HepG2 (cell line): ENCODE measurements around the gene GLRB. TPM values are rescaled to one million over a fixed set of nuclear protein-coding genes. Genes with fewer than 3 reads are reported as not detected.

ENCODE experiments used
- FOXO1 ChIP-seq: sonication (generic); formaldehyde crosslinking; IDR thresholded peaks from 2 replicates; pipeline ENCODE4 v1.4.0; 2020; ENCODE audit warnings: missing genetic modification reagents
- KLF12 ChIP-seq: sonication (generic); formaldehyde crosslinking; IDR thresholded peaks from 2 replicates; pipeline ENCODE4 v1.4.0; 2020; ENCODE audit warnings: missing genetic modification reagents, borderline replicate concordance
- KLF13 ChIP-seq: sonication (generic); formaldehyde crosslinking; IDR thresholded peaks from 2 replicates; pipeline ENCODE4 v1.4.0; 2020; ENCODE audit warnings: mild to moderate bottlenecking, missing genetic modification reagents
- MAFF ChIP-seq: IDR thresholded peaks from 2 replicates; pipeline ENCODE4 v1.6.1; 2011; ENCODE audit warnings: low read depth, low read length, improper control_type of control experiment
- NONO ChIP-seq, 2 experiments: fragments of 450-650 bp in 1 of 2; sonication (generic) in 1 of 2; formaldehyde crosslinking in 1 of 2; IDR thresholded peaks in 1 of 2; conservative IDR thresholded peaks in 1 of 2; 2 replicates each; pipeline versions ENCODE4 v1.6.1 to v1.8.0; 2017 to 2022; ENCODE audit warnings: mild to moderate bottlenecking in 1 of 2, missing genetic modification reagents in 1 of 2, moderate library complexity in 1 of 2
- RFX3 ChIP-seq: IDR thresholded peaks from 2 replicates; pipeline ENCODE4 v1.6.1; 2016; ENCODE audit warnings: missing biosample characterization, missing genetic modification reagents
- RFX5 ChIP-seq: IDR thresholded peaks from 2 replicates; pipeline ENCODE4 v1.6.1; 2011; ENCODE audit warnings: low read depth, low read length, improper control_type of control experiment
- SIN3A ChIP-seq: IDR thresholded peaks from 2 replicates; pipeline ENCODE4 v1.6.1; 2011; ENCODE audit warnings: low read depth, mild to moderate bottlenecking, control low read depth, low read length, borderline replicate concordance
- SUZ12 ChIP-seq: fragments of 150-350 bp; IDR thresholded peaks from 2 replicates; pipeline ENCODE4 v1.6.1; 2014; ENCODE audit warnings: low read depth, low read length
- ZNF24 ChIP-seq: fragments of 450-650 bp; IDR thresholded peaks from 2 replicates; pipeline ENCODE4 v1.6.1; 2017; ENCODE audit warnings: antibody characterized with exemption, mild to moderate bottlenecking
- ZSCAN21 ChIP-seq: sonication (generic); formaldehyde crosslinking; IDR thresholded peaks from 2 replicates; pipeline ENCODE4 v1.8.0; 2022; ENCODE audit warnings: mild to moderate bottlenecking, missing genetic modification reagents, moderate library complexity, borderline replicate concordance
- polyA plus RNA-seq, 8 experiments: library from polyadenylated mRNA; depleted of rRNA in 3 of 8; stranded (reverse) in 7 of 8; unstranded in 1 of 8; fragments of >200 nt; fragmentation: Illumina TruSeq in 4 of 8; extraction: Trizol in 4 of 8; gene quantifications; 2 replicates each; pipeline versions ENCODE4 v1.2.1 to v1.2.3, GENCODE V29; 2011 to 2016; ENCODE audit warnings: low read depth in 4 of 8, missing spikeins in 1 of 8, mixed read lengths in 1 of 8; ENCODE audit not compliant: insufficient read depth in 1 of 8
- total RNA-seq, 5 experiments: library from RNA; depleted of rRNA; stranded (reverse); fragments of >200 nt; fragmentation: Illumina TruSeq; extraction: Trizol; gene quantifications; 2 replicates each; pipeline ENCODE4 v1.2.3, GENCODE V29; 2016; ENCODE audit warnings: low read depth in 1 of 5
- TF ChIP-seq, protein P1 (sequence below): IDR thresholded peaks from 2 replicates; pipeline ENCODE4 v1.6.1; 2012; ENCODE audit warnings: low read length, improper control_type of control experiment
- TF ChIP-seq, protein P2 (sequence below): sonication (generic); formaldehyde crosslinking; IDR thresholded peaks from 2 replicates; pipeline ENCODE4 v1.4.0; 2020; ENCODE audit warnings: mild to moderate bottlenecking, missing genetic modification reagents
- TF ChIP-seq, protein P3 (sequence below): sonication (generic); formaldehyde crosslinking; IDR thresholded peaks from 2 replicates; pipeline ENCODE4 v1.4.0; 2020; ENCODE audit warnings: mild to moderate bottlenecking, missing genetic modification reagents
- TF ChIP-seq, protein P4 (sequence below): sonication (generic); formaldehyde crosslinking; IDR thresholded peaks from 2 replicates; pipeline ENCODE4 v1.4.0; 2020; ENCODE audit warnings: missing genetic modification reagents
- TF ChIP-seq, protein P5 (sequence below): sonication (generic); formaldehyde crosslinking; IDR thresholded peaks from 2 replicates; pipeline ENCODE4 v1.5.0; 2020; ENCODE audit warnings: missing genetic modification reagents, mild to moderate bottlenecking, borderline replicate concordance
- TF ChIP-seq, protein P6 (sequence below): sonication (generic); formaldehyde crosslinking; IDR thresholded peaks from 2 replicates; pipeline ENCODE4 v1.4.0; 2020; ENCODE audit warnings: missing genetic modification reagents, borderline replicate concordance

GLRB gene
- total and polyA plus RNA-seq, 2 of the 13 experiments (the other 11 are each of a cell fraction or from before 2014, with no cell fraction given), result 0.17 to 0.24 TPM

DNA sequence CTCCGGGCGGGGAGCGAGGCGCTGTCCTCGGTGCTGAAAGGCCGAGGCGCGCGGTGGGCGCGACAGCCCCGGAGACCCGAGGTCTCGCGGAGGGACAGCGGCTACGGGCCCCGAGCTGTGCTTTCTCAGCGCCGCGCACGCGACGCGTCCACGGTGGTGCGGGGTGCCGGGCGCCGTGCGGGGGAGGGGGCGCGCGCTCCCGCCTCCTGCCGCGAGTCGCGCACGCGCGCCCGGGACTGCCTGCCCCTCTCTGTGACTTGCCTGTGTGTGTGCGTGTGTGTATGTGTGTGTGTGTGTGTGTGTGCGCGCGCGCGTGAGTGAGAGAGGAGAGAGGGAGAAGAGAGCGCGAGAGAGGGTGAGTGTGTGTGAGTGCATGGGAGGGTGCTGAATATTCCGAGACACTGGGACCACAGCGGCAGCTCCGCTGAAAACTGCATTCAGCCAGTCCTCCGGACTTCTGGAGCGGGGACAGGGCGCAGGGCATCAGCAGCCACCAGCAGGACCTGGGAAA, 144.5 kb downstream of the GLRB start, which contains the start of gene GRIA2 (continued):
- TF ChIP-seq, protein P1, sequence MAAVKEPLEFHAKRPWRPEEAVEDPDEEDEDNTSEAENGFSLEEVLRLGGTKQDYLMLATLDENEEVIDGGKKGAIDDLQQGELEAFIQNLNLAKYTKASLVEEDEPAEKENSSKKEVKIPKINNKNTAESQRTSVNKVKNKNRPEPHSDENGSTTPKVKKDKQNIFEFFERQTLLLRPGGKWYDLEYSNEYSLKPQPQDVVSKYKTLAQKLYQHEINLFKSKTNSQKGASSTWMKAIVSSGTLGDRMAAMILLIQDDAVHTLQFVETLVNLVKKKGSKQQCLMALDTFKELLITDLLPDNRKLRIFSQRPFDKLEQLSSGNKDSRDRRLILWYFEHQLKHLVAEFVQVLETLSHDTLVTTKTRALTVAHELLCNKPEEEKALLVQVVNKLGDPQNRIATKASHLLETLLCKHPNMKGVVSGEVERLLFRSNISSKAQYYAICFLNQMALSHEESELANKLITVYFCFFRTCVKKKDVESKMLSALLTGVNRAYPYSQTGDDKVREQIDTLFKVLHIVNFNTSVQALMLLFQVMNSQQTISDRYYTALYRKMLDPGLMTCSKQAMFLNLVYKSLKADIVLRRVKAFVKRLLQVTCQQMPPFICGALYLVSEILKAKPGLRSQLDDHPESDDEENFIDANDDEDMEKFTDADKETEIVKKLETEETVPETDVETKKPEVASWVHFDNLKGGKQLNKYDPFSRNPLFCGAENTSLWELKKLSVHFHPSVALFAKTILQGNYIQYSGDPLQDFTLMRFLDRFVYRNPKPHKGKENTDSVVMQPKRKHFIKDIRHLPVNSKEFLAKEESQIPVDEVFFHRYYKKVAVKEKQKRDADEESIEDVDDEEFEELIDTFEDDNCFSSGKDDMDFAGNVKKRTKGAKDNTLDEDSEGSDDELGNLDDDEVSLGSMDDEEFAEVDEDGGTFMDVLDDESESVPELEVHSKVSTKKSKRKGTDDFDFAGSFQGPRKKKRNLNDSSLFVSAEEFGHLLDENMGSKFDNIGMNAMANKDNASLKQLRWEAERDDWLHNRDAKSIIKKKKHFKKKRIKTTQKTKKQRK, result no peak
- TF ChIP-seq, protein P2, sequence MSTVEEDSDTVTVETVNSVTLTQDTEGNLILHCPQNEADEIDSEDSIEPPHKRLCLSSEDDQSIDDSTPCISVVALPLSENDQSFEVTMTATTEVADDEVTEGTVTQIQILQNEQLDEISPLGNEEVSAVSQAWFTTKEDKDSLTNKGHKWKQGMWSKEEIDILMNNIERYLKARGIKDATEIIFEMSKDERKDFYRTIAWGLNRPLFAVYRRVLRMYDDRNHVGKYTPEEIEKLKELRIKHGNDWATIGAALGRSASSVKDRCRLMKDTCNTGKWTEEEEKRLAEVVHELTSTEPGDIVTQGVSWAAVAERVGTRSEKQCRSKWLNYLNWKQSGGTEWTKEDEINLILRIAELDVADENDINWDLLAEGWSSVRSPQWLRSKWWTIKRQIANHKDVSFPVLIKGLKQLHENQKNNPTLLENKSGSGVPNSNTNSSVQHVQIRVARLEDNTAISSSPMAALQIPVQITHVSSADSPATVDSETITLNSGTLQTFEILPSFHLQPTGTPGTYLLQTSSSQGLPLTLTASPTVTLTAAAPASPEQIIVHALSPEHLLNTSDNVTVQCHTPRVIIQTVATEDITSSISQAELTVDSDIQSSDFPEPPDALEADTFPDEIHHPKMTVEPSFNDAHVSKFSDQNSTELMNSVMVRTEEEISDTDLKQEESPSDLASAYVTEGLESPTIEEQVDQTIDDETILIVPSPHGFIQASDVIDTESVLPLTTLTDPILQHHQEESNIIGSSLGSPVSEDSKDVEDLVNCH (CRISPR knock-in tag), result no peak
- TF ChIP-seq RFX3 (CRISPR knock-in tag) (no peak), ZSCAN21 (CRISPR knock-in tag) (peak; percentile 93), FOXO1 (CRISPR knock-in tag) (0 out of 2 replicates have a peak, but pooled peaks have one; percentile 47), MAFF (no peak), RFX5 (no peak), SIN3A (no peak), SUZ12 (no peak), KLF13 (CRISPR knock-in tag) (no peak), ZNF24 (no peak), NONO (IDR thresholded peaks at IDR 0.05) (no peak), NONO (CRISPR knock-in tag; conservative IDR thresholded peaks at IDR 0.05) (no peak), KLF12 (CRISPR knock-in tag) (no peak)
- TF ChIP-seq, protein P3, sequence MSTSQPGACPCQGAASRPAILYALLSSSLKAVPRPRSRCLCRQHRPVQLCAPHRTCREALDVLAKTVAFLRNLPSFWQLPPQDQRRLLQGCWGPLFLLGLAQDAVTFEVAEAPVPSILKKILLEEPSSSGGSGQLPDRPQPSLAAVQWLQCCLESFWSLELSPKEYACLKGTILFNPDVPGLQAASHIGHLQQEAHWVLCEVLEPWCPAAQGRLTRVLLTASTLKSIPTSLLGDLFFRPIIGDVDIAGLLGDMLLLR (CRISPR knock-in tag), result peak; percentile 58; the same call in 1 of the 2 replicates
- TF ChIP-seq, protein P4, sequence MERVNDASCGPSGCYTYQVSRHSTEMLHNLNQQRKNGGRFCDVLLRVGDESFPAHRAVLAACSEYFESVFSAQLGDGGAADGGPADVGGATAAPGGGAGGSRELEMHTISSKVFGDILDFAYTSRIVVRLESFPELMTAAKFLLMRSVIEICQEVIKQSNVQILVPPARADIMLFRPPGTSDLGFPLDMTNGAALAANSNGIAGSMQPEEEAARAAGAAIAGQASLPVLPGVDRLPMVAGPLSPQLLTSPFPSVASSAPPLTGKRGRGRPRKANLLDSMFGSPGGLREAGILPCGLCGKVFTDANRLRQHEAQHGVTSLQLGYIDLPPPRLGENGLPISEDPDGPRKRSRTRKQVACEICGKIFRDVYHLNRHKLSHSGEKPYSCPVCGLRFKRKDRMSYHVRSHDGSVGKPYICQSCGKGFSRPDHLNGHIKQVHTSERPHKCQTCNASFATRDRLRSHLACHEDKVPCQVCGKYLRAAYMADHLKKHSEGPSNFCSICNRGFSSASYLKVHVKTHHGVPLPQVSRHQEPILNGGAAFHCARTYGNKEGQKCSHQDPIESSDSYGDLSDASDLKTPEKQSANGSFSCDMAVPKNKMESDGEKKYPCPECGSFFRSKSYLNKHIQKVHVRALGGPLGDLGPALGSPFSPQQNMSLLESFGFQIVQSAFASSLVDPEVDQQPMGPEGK (CRISPR knock-in tag), result peak; percentile 41; the same call in 1 of the 2 replicates
- TF ChIP-seq, protein P5, sequence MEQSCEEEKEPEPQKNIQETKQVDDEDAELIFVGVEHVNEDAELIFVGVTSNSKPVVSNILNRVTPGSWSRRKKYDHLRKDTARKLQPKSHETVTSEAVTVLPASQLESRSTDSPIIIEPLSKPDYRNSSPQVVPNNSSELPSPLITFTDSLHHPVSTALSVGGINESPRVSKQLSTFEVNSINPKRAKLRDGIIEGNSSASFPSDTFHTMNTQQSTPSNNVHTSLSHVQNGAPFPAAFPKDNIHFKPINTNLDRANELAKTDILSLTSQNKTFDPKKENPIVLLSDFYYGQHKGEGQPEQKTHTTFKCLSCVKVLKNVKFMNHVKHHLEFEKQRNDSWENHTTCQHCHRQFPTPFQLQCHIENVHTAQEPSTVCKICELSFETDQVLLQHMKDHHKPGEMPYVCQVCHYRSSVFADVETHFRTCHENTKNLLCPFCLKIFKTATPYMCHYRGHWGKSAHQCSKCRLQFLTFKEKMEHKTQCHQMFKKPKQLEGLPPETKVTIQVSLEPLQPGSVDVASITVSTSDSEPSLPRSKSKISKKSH (CRISPR knock-in tag), result no peak
- TF ChIP-seq, protein P6, sequence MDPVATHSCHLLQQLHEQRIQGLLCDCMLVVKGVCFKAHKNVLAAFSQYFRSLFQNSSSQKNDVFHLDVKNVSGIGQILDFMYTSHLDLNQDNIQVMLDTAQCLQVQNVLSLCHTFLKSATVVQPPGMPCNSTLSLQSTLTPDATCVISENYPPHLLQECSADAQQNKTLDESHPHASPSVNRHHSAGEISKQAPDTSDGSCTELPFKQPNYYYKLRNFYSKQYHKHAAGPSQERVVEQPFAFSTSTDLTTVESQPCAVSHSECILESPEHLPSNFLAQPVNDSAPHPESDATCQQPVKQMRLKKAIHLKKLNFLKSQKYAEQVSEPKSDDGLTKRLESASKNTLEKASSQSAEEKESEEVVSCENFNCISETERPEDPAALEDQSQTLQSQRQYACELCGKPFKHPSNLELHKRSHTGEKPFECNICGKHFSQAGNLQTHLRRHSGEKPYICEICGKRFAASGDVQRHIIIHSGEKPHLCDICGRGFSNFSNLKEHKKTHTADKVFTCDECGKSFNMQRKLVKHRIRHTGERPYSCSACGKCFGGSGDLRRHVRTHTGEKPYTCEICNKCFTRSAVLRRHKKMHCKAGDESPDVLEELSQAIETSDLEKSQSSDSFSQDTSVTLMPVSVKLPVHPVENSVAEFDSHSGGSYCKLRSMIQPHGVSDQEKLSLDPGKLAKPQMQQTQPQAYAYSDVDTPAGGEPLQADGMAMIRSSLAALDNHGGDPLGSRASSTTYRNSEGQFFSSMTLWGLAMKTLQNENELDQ, result 0 out of 2 replicates have a peak, but pooled peaks have one; percentile 59
